ENCODE measurements around the gene TMEM35B.

- TF ChIP-seq CTCF (conservative IDR thresholded peaks at IDR 0.05 in 1 of 2, IDR thresholded peaks at IDR 0.05 in 1 of 2; ENCODE audit: low read depth in 1 of 2, low read length in 2 of 2) = no peak
- TF ChIP-seq EZH2 (IDR thresholded peaks at IDR 0.05; ENCODE audit: low read length, missing control alignments) = no peak
Observed at GRCh38 chr1:34978921-34979320, 6.2 kb downstream of the TMEM35B start.
